IPS DF 4.7 (cell line): Measurements from ENCODE around the gene RGL4.
"Not testable (repeated sequence)": the region's sequence is repeated elsewhere in the genome, so short reads cannot be mapped to it uniquely, and the experiment has no call there.

Experiments used
- DNase-seq: peaks from one replicate; pipeline ENCODE4 v3.0.0-alpha.2; 2013; ENCODE audit warnings: low spot score; ENCODE audit errors: extremely low read depth

Gene RGL4

GRCh38 chr22:23698094-23698493 is 7.3 kb downstream of the RGL4 start:
- no peak for DNase-seq

- DNase-seq, result no peak
Measured at GRCh38 chr22:23698673-23699235, 7.9 kb downstream of the RGL4 start.

DNA sequence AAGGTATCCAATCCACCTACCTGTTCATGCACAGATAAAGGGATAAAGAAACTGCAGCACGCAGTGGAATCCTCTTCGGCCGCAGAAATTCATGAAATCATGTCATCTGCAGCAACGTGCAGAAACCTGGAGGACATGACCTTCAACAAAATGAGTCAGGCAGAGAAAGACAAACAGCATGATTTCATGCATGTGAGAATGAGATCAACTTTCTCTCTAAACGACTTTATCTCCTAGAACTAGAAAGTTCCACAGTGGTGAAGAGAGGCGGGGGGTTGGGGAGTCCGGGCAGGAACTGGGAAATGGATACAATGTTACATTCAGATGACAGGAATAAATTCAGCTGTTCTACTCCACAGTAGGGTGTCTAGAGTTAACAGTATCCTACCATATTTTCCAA is 9.9 kb downstream of the RGL4 start:
- DNase-seq, result no peak

- no peak for DNase-seq
Measured at GRCh38 chr22:23704062-23704461, 13.2 kb downstream of the RGL4 start.

GRCh38 chr22:23704829-23705228 is 14.0 kb downstream of the RGL4 start:
- no peak for DNase-seq

GRCh38 chr22:23705358-23705757 is 14.5 kb downstream of the RGL4 start:
- DNase-seq, result no peak

DNA sequence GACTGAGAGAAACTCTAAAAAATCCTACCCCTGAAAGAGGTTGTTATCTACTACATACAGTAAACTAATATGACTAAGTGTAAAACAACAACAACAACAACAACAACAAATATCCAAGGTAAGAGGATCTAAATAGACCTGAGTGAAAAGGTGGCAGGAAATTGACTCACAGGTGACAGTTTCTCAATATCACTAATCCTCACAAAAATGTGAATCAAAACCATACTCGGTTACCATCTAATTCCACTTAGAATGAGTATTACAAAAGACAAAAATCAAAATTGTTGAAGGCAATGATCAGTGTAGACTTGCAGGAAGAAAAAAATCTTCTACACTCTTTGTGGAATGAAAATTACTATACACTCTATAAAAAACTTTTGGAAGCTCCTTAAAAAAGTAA is 17.5 kb downstream of the RGL4 start:
- no peak for DNase-seq

GRCh38 chr22:23709107-23709506 is 18.3 kb downstream of the RGL4 start:
- no peak for DNase-seq

DNA sequence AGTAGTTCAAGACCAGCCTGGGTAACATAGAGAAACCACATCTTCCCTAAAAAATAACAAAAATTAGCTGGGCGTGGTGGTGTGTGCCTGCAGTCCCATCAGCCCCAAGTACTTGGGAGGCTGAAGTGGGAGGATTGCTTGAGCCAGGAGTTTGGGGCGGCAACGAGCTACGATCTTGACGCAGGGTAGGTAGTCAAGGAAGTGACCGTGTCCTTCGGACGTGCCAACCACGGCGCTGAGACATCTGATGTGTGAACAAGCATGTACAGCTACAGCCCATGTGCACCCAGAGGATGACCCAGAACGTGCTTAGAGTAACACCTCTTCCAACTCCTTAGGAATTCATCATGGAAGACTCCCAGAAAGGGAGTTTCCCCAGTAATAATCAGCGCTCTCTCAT is 21.4 kb downstream of the RGL4 start:
- no peak for DNase-seq

GRCh38 chr22:23713696-23714595 is 23.1 kb downstream of the RGL4 start:
- DNase-seq, result no peak

DNA sequence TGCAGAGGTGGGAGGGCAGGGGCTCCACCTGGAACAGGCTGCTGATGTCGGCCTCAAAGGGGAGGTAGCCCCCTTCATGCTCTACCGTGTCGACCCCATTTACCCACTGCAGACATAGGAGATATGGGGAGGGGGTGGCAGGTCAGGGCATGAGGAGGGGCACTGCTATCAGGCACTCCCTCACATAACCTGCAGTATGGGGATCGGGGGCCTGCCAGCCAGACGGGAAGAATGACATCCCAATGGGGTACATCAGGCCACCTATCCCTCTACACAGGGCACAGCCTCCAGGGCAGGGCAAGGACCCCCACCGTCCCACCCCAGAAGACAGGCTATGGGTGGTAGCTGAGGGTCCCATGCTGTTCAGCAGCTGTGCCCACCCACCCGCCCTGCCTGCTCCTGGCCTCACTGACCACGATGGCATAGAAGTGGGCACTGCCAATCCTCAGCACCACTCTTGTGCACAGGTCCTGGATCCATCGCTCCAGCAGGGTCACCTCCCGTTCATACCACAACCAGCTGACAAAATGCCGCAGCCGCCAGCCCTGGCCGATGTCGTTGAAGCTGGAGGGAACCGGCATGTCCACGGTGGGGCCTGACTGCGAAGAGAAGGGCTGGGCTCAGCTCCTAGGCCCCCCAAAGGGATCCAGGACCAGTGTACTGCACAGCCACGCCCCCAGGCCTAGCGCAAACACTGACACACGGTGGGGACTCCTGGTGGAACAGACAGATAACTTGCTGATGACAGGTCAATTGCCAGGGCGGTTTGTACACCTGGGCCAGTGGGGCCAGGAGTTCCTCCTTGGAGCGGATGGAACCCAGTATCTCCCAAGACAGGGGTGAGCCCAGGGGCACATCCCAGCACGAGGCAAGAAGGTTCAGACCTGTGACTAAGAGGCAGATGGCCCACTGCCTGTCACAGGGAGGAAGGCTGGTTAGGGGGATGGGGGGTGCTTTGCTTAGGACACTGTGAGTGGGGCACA is 24.1 kb downstream of the RGL4 start:
- no peak for DNase-seq

DNA sequence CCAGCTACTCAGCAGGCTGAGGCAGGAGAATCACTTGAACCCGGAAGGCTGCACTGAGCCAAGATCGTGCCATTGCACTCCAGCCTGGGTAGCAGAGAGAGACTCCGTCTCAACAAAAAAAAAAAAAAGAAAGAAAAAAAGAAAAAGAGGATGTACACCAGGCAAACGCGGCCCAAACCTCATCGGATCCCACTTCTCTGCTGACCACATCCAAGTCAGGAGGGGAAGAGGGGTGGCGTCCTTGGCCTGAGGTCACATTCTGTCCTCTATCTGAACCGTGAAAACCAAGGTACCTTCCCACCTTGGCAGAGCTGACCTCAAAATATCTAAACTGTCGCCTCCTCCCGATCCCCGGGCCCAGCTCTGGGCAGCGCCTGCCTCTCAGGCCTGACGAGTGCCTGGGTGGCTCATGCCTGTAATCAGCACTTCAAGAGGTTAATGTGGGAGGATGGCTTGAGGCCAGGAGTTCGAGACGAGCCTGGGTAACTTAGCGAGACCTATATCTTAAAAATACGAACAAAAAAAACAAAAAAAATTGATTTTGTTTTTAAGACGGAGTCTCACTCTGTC is 25.1 kb downstream of the RGL4 start:
- DNase-seq, result no peak

DNA sequence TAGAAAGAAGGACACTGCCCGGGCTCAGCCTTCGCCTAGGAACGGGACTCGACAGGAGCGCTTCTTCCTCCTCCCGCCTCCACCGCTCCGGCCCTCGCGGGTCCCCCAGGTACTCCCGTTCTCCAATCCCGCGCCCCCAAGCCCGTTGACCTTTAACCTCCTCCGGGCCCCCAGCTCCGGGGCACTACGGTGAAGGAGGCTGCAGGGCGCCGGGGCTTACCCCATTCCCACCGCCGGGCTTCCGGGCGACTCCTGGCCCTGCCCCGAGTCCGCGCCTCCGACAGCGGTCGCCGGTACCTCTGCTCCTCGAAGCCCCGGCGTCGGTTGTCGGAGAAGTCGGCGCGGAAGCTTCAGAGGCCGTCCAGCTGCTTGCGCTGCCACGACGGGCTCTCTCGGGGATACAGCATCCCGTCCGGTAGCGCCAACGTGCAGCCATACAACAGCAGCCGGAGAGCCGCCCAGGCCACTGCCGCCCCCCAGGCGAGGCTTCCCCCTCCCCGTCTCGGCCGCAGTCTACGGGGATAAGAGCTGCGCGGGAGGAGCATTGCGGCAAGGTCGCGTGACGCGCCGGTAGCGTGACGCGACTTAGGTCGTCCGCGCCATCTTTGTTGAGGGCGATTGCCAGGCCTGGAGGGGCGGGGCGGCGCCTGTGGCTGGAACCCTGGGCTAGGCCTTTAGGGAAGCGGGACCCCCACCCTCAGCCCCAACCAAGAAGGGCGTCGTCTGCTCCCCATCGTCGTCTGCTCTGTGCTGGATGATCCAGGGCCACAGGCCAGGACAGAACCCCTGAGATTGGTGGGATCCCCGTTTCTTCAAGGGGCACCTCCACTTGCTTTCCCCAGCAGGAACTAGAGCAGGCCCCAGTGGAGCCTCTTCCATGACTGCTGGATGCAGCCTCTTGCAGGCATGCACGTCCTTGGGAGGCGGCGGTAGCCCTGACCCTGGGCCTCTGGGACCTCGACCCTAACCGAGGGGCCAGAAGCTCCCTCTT is 26.3 kb downstream of the RGL4 start:
- DNase-seq, result peak; percentile 56

GRCh38 chr22:23718371-23719165 is 27.8 kb downstream of the RGL4 start:
- no peak for DNase-seq

- DNase-seq, result no peak
Measured at GRCh38 chr22:23720855-23721254, 30.0 kb downstream of the RGL4 start.

GRCh38 chr22:23722160-23722559 is 31.3 kb downstream of the RGL4 start:
- DNase-seq, result no peak

- DNase-seq, result no peak
Measured at GRCh38 chr22:23722724-23723123, 31.9 kb downstream of the RGL4 start.

- not testable (repeated sequence) for DNase-seq
Measured at GRCh38 chr22:23728108-23728507, 37.3 kb downstream of the RGL4 start.

GRCh38 chr22:23737696-23738095 is 46.9 kb downstream of the RGL4 start:
- no peak for DNase-seq
